ENCODE data around the gene AFAP1. TPM values are rescaled to one million over a fixed set of nuclear protein-coding genes. Genes with fewer than 3 reads are reported as not detected.
A peak's percentile ranks its signal among the peaks of the same experiment; 100 is the strongest.

The AFAP1 gene
- total RNA-seq, 2 donors from 2014 or later: 29.7 to 43.9 TPM

- no peak overlapping the region for H3K4me3 ChIP-seq
- H3K27me3 ChIP-seq: no peaks in the 10 kb centered on the region
- no peaks in the 10 kb centered on the region for H3K4me1 ChIP-seq
- intact Hi-C loops (cut with DNase I): no loop called here
- DNase-seq: peak; percentile 49
- peak overlapping the region in 1 of 2 donors; percentile 43 for H3K9ac ChIP-seq (ENCODE audit: low read depth in 2 of 2, low read length in 2 of 2)
- H3K27ac ChIP-seq: peak overlapping the region; percentile 40
- H3K36me3 ChIP-seq: peaks cover 4% of the 10 kb centered on the region
- TF ChIP-seq CTCF (IDR thresholded peaks at IDR 0.05): no peak
- no peaks in the 10 kb centered on the region for H3K9me3 ChIP-seq
These were observed 133.1 kb downstream of the AFAP1 start for GRCh38 chr4:7806338-7807090.

- no peak overlapping the region for H3K9ac ChIP-seq (ENCODE audit: low read depth in 2 of 2, low read length in 2 of 2)
- no peak for TF ChIP-seq CTCF (IDR thresholded peaks at IDR 0.05)
- no peak for DNase-seq
- intact Hi-C loops (cut with DNase I): no loop called here
- peak overlapping the region; percentile 40 for H3K27ac ChIP-seq
- no peaks in the 10 kb centered on the region for H3K4me1 ChIP-seq
- peaks cover 4% of the 10 kb centered on the region for H3K36me3 ChIP-seq
- H3K9me3 ChIP-seq: no peaks in the 10 kb centered on the region
- no peaks in the 10 kb centered on the region for H3K27me3 ChIP-seq
- H3K4me3 ChIP-seq: no peak overlapping the region
These were observed 133.9 kb downstream of the AFAP1 start for GRCh38 chr4:7805533-7806337.

GRCh38 chr4:7804756-7805385 is 134.8 kb downstream of the AFAP1 start:
- TF ChIP-seq CTCF (IDR thresholded peaks at IDR 0.05): no peak
- peaks cover 8% of the 10 kb centered on the region for H3K36me3 ChIP-seq
- H3K27ac ChIP-seq: no peak overlapping the region
- no peaks in the 10 kb centered on the region for H3K27me3 ChIP-seq
- H3K9ac ChIP-seq (ENCODE audit: low read depth in 2 of 2, low read length in 2 of 2): no peak overlapping the region
- H3K4me1 ChIP-seq: no peaks in the 10 kb centered on the region
- no peak for DNase-seq
- H3K4me3 ChIP-seq: no peak overlapping the region
- intact Hi-C loops (cut with DNase I): loop anchor here (1.0 kb wide), 1 partner anchor 182 kb away; no protein-coding TSS in a partner anchor
- no peaks in the 10 kb centered on the region for H3K9me3 ChIP-seq

GRCh38 chr4:7803992-7804755 is 135.5 kb downstream of the AFAP1 start:
- peak; percentile 92 for DNase-seq
- Histone ChIP-seq H3K27me3 (no peaks in the 10 kb centered on the region), H3K27ac (no peak overlapping the region), H3K36me3 (peaks cover 15% of the 10 kb centered on the region), H3K9ac (ENCODE audit: low read depth in 2 of 2, low read length in 2 of 2) (no peak overlapping the region), H3K9me3 (no peaks in the 10 kb centered on the region), H3K4me1 (no peaks in the 10 kb centered on the region), H3K4me3 (no peak overlapping the region)
- intact Hi-C loops (cut with DNase I): loop anchor here (1.0 kb wide), 1 partner anchor 183 kb away; no protein-coding TSS in a partner anchor
- TF ChIP-seq CTCF (IDR thresholded peaks at IDR 0.05): peak; percentile 87

- no peak overlapping the region for H3K4me3 ChIP-seq
- H3K36me3 ChIP-seq: peaks cover 16% of the 10 kb centered on the region
- H3K27ac ChIP-seq: no peak overlapping the region
- no peak for TF ChIP-seq CTCF (IDR thresholded peaks at IDR 0.05)
- no peaks in the 10 kb centered on the region for H3K9me3 ChIP-seq
- no peaks in the 10 kb centered on the region for H3K27me3 ChIP-seq
- intact Hi-C loops (cut with DNase I): no loop called here
- H3K4me1 ChIP-seq: no peaks in the 10 kb centered on the region
- DNase-seq: no peak
- H3K9ac ChIP-seq (ENCODE audit: low read depth in 2 of 2, low read length in 2 of 2): no peak overlapping the region
These were observed 136.3 kb downstream of the AFAP1 start for GRCh38 chr4:7803371-7803770.

Measured in colonic mucosa (tissue), 4 donors.